Dedifferentiated amniotic fluid mesenchymal stem cell (primary cell): ENCODE results near the gene STRAP.
A peak's percentile ranks its signal among the peaks of the same experiment; 100 is the strongest.

ENCODE experiments used
- DNase-seq: peaks from one replicate; pipeline ENCODE4 v3.0.0-alpha.2; 2016; ENCODE audit errors: extremely low spot score

STRAP gene, protein sequence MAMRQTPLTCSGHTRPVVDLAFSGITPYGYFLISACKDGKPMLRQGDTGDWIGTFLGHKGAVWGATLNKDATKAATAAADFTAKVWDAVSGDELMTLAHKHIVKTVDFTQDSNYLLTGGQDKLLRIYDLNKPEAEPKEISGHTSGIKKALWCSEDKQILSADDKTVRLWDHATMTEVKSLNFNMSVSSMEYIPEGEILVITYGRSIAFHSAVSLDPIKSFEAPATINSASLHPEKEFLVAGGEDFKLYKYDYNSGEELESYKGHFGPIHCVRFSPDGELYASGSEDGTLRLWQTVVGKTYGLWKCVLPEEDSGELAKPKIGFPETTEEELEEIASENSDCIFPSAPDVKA

DNA sequence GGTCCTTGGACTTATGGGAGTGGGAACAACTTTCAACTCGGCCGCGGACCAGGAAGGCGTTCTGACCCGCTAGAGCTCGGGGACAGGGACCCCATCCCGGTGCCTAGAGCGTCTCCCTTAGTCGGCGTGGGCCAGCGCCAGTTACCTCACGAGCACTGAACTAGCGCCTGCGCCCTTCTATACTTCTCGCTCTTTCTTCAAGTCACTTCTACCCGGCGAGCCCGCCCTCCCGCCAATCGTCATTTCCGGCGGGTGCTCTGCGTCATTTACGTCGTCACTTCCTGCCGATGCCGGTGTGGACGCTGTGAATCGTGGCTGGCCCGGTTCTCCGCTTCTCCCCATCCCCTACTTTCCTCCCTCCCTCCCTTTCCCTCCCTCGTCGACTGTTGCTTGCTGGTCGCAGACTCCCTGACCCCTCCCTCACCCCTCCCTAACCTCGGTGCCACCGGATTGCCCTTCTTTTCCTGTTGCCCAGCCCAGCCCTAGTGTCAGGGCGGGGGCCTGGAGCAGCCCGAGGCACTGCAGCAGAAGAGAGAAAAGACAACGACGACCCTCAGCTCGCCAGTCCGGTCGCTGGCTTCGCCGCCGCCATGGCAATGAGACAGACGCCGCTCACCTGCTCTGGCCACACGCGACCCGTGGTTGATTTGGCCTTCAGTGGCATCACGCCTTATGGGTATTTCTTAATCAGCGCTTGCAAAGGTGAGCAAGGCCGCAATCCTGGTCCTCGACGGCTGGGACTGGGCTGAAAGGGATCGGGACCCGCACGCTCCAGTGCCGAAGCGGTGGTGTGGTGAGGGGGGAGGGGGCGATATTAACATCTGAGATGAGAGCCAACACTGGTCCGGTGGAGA lies at the start of gene STRAP:
TSS of gene STRAP (plus strand) at position 270 of the 854 bp plus-strand sequence. CDS start at position 591, 321 bp downstream.
- peak; percentile 96 for DNase-seq

DNA sequence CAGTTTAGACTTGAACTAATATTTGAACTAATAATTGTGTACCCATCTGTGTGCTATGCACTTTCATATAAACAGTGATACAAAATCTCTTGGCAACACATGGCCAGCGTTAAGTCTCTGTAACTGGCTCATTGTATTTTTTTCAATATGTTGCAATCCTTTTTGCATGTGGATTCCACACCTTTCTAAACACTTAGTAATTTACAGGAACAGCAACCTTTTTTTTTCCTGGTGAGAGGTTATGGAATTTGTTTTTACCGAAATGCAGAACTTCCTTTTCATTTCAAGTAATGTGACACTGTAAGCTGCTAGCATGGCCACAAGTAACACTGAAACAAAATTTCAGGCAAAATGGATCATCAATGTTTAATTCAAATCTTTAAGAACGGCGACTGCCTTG lies 47.6 kb upstream of the STRAP start:
- no peak for DNase-seq

DNA sequence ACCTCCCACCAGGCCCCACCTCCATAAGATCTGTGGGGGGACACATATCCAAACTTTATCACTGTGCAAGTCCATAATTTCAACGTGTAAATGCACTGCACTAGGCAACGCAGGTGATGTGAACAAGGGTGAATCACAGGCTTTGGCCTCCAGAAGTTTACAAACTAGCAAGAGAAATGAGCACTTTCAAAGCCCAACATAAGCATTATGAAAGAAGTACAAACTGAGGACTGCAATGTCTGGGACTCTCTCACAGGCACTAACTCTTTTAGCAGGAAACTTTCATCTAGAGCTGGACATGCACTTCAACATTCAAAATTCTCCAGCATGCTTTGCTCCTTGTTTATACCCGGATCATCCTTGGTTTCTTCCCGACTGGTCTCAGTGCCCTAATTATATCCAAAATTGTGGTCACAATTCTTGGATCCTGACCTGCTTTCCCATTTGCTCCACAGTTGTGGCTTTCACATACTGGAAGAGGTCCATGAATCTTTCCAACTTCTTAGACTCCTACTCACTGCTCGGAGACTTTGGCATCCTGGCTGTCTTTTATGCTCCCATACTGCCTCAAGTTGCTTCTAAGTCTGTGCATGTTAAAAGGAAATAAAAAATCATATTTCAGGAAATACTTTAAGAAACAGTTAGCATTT lies 44.9 kb upstream of the STRAP start:
- DNase-seq = peak; percentile 54

DNA sequence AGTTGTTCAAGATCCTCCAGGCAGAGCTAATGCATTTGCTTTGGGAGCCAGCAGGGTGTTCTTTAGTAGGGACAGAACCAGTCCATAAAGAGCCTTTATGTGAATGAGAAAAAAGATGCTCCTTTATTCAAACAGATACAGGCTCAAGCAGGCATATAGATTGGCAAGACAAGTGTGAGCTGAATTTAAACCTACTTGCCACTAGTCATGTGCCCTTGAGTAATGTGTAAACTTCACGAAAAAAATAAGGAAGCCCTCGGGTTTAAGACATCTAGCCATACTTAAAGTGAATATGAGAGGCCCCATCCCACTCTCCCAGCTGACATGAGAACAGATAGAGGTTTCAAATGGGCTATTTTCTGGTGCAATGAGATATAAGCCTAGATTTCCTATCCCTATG lies 43.1 kb upstream of the STRAP start:
- no peak for DNase-seq

DNA sequence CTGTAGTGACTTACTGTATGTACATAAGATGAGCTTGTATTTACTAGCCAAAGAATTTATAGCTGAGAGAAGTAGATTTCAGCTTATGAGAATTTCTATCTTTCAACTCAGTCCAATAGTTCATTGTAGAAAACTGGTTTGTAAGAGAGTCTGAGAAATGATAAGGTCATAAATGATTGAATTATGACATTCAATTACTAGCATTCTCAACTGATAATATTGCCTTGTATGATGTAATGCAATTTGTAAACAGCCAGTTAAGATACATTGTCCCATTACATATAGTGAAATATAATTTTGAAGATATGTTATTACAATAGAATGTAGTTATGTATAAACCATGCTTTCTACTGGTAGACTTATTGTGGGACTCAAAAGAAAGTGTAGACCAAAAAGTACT lies 42.5 kb upstream of the STRAP start:
- DNase-seq = no peak

DNA sequence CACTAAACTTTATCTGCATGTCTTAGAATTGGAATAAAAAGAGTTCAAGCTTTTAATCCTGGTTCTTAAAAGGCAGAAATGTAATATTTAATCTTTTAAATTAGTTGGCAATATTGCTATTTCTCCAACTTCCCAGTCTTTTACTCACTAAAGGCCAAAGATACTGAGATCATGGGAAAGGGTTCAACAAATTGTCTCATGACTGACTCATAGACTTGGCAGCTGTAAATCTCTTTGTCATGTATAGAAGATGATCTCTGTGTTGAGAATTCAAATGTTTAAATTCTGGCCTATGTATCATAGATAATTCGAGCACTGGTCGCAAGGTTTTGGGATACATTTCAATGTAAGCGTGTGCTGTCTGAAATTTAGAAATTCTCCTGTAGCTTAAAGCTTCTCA lies 40.1 kb upstream of the STRAP start:
- peak; percentile 51 for DNase-seq

DNA sequence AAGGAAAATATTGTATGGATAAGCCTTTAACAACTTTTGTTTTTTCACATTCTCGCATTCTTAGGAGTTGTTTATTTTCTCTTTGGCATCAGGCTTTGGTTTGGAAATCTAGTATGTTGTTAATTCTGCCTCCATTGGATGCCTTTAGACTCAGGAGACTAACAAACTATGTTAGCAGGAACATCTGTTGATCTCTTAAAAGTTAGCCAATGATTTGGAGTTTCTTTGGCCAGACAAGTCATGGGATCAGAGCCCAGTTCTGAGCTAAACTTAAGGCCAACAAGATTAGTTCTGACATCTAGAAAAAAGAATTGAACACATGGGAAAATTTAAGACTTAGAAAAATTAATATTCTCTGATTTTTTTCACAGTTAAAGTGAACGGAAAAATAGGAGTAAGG lies 35.3 kb upstream of the STRAP start:
- peak; percentile 83 for DNase-seq

DNA sequence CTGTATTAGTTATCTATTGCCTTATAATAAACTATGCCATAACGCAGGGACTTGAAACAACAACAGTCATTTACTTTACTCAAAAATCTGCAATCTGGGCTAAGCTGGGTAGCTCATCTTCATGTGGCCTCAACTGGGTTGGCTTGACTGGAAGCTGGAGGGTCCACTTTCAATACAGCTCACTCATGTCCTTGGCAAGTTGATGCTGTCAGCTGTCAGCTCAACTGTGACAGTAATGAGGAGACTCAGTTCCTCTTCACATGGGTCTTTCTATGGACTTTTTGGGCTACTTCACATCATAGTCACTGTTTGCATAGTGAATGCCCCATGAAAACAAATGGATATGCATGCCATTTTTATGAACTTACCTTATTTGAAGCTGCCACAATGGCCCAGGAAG lies 33.6 kb upstream of the STRAP start:
- DNase-seq = no peak

DNA sequence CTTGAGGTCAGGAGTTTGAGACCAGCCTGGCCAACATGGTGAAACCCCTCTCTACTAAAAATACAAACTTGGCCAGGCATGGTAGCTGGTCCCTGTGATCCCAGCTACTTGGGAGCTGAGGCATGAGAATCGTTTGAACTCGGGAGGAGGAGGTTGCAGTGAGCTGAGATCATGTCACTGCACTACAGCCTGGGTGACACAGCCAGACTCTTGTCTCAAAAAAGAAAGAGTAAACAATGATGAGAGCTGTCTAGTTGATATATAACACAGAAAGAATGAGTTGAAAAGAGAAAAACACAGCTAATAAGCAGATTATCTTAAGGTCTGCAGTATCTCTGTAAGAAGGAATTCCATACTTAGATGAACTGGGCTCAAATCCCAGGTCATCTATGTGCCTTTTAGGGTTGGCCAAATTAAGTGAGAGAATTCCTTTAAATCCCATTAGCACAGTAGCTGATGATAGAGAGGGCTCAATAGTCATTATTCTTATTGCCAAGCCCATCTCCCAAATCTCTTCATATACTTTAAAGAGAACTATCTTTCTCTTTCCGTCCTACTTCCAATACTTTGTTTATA lies 31.1 kb upstream of the STRAP start:
- no peak for DNase-seq

DNA sequence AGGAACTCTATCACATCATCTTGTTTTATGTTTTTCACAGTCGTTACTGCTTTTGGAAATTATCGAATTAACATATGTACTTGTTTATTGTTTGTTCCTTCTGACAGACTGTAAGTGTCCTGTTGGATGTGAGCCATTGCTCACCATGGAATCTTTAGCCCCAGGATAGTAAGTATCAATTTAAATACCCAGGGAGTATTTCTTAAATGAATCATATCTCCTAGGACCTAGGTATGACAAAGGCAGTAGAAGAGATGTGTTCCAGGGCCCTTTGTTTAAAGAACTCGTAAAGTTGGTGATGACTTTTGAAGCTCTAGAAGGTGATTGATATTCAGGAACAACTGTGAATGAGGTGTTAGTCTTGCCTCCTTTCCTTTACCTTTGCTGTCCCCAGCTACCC lies 30.3 kb upstream of the STRAP start:
- DNase-seq = no peak

DNA sequence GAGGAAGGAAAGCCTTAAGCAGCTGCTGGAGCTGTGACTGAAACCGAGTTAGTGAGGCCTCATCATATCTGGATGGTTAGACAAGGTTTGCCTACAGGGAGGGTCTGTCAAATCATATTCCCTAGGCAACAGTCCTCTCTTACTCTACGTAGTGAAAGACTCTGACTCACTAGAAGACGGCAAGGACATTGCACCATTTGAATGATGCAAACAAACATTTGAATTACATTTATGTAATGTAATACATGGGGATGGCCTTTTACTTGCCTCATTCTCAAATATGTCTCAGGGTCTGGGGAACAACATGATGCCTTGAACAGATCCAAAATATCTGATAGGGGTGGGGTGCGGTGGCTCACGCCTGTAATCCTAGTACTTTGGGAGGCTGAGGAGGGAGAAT lies 29.8 kb upstream of the STRAP start:
- DNase-seq = no peak

DNA sequence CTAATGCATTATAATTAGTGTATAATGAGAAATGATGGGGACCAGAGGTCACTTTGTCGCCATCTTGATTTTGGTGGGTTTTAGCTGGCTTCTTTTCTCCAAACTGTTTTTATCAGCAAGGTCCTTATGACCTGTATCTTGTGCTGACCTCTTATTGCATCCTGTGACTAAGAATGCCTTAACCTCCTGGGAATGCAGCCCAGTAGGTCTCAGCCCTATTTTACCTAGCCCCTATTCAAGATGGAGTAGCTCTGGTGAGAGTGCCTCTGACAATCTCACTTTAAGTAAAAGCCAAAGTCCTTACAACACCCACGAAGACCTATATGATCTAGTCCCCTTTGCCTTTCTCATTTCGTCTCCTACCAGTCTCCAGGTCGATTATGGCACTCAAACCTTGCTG lies 28.3 kb upstream of the STRAP start:
- DNase-seq = no peak

DNA sequence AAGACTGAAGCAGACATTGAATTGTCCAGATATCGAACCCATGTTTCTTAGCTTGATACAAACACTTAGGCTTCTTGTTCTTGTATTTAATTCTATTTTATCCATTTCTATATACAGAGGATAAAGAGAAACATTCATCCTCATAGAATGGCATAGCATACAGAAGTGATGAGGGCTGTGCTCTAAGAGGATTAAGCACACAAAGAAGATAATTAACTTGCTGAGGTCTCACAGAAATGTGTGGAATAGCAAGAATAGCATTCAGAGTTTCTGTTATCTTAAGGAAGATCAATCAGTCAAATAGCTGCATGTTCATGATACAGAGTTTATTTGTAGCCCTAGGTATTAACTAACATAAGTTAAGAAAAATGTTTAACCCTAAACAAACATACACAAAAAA lies 27.3 kb upstream of the STRAP start:
- DNase-seq = no peak

DNA sequence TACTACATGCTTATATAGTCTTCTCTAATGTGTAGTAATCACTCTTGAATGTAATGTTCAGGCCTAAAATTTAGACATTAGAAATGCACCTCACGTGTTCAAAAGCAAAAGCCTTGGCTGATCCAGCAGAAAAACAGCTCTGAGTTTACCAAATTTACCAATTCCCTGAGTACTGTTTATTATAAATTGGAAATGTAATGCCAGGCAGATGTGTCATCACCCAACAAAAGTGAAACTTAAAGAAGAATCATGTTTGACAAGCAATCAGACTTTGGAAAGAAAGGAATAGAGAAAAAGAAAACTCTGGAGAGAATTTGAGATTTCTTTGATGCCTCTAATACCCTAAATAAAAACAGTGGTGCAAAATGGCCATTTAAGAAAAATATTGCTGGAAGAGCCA lies 26.5 kb upstream of the STRAP start:
- peak; percentile 51 for DNase-seq

DNA sequence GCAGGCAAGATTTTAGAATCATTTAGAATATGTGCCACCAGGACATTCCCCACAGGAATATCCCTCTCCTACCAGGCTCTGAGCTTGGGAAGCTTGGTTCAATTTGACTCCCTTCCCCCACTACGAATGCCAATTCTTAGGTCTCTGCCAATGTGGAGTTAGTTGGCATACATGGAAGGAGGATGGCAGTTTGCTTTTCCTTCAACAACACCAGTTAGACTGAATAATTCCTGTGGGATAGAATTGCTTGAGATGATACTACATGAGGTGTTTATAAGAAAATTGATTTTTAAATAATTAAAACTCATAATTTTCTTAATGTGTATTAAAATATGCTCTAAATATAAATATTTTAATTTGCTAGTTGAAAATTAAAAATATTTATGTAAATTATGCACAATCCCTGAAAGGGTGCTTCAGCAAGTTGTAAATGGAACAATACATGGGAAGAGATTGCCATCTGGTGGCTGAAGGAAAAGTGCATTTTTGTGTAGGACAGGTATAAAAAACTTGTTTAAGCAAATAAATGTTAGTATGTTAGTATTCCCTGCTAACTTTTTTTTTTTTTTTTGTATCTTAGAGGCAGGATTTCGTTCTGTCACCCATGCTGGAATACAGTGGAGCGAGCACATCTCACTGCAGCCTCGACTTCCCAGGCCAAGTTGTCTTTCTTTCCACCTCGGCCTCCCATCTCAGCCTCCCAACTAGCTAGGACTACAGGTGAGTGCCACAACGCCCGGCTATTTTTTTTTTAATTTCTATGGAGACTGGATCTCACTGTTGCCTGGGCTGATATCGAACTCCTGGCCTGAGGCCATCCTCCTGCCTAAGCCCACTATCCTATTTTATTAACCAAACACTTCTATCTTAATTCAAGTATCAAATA lies 25.8 kb upstream of the STRAP start:
- DNase-seq = peak; percentile 82

DNA sequence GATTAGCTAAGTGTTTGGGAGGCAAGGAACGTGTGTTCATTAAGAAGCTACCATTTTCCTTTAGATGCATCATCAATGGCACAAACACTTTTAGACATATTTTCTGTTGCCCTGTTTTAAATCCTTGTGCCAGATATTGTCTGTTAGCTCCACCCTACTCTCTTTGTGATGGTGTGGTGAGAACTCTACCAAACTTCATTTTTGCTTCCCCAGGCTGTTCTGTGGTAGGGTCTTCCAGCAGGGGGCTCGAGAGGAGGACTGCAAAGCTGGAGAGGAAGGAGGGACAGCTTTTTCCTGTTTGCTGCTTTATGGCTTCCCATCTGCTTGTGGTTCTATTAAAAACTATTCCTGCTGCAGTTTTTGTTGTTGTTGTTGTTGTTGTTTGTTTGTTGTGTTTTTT lies 23.8 kb upstream of the STRAP start:
- DNase-seq = no peak

DNA sequence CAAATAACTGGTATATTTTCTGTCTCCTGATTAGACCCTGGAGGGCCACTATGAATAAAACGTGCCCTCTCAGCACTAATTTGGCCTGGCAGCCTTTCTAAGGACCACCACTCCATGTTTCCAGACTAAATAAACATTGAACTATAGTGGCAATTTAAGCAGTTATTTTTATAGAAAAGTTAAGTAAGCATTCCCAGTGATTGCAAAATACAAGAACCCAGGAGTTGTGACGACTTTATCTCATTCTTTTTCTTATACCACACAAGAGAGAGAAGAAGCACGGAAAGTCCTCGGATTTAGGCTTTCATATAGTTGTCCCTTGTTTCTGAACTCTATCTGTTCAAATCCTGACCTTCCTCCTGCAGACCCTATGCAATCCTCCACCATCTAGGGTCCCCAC lies 23.1 kb upstream of the STRAP start:
- DNase-seq = no peak

DNA sequence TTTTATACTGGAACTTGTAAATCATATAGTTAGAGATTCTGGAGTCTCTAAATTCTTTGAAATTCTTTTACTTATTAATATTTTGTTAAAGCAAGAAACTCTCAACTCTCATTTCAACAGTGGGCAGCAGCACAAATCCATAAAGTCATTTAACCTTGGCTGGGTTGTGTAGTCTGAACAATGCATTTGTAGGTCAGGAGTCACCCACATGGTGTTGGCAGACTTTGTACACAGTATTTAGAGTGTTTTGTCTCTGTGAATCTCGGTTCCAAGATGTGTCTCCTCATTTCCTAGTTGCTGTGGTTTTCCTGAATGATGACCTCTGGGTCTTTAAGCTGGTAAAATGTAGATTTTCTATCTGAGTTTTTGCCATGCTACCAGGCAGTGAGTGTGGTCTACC lies 20.8 kb upstream of the STRAP start:
- no peak for DNase-seq

DNA sequence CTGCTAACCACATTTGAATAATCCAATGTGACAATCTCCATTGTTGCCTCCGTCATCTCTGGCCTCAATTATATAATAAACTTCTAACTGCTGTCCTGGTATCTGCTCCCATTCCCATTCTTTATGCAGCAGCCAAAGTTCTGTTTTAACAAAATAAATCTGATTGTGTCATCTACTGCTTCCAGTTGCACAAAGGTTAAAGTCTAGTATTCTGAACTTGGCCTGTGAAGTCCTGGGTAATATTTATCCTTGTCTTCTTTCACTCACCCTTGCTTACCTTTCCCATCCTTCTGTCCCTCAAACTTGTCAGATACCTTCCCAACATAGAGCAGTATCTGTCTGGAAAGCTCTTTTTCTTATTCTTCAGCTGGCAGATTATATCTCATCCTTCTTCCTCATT lies 19.3 kb upstream of the STRAP start:
- no peak for DNase-seq

DNA sequence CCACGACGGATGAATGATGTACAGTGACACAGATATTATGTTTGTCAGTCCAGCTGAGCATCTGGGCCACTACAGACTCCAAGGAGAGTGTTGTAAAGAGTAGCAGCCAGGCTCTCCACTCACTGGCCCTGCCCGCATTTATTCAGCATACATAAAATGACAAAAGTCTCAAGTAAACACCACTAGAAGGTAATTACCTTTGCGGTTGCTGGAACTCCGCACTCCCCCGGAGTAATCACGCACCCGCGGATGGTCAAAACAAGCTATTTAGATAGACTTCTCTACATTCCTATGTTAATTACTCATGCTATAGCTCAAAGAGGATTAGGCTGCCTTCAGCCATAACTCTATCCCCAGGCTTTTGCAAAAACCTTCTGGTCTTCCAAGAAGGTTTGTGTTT lies 18.8 kb upstream of the STRAP start:
- no peak for DNase-seq

DNA sequence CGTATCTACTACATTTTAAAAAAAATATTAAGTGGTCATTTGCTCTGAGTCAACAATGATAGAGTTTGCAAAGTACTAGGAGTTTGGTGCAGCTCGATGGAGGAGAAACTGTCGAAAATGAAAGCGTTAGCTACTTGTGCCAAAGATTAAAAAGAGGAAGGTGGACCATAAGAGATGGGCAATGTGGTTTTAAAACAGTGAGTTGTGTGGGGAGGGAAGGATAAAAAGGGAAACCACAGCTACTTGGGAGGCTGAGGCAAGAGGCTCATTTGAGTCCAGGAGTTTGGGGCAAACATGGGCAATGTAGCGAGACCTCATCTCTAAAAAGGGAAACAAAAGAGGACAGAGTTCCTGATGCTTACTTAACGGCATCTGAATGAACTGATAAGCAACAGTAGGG lies 18.2 kb upstream of the STRAP start:
- DNase-seq = no peak
